HG02852 (cell line): ENCODE measurements around the gene OTUD4.
"Not testable (repeated sequence)": the region's sequence is repeated elsewhere in the genome, so short reads cannot be mapped to it uniquely, and the experiment has no call there.

Experiments
- ATAC-seq: cut with Tn5 transposase; IDR thresholded peaks from one replicate; pipeline ENCODE4 v1.9.1; 2021; ENCODE audit warnings: mild to moderate bottlenecking, moderate library complexity; ENCODE audit not compliant: unreplicated experiment

The OTUD4 gene

DNA sequence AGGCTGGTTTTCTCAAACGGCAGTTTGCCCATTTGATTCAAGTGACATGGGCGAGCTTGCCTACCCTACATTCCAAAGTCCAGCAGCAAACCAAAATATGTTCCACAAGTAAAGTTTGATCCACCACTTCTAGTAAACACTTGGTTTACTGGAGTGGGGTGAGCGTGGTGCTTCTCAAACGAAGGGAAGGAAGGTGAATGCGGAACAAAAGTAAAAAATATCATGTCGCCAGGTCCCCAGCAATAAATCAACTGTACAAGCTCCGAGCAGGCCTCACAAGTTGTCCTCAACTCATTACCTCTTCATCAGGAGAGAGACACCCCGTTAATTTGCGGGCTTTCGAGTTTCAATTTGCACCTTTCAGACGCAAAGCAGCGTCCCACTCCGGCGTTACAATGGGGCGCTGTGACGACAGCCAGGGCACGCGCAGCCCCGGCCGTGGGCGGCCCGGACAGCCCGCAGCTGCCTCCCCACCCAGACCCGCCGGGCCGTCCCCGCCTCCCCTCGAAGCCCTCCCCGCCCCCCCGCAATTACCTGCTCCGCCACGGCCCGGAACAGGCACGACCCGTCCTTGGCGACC lies 1.0 kb downstream of the OTUD4 start:
- ATAC-seq: peak; percentile 36

DNA sequence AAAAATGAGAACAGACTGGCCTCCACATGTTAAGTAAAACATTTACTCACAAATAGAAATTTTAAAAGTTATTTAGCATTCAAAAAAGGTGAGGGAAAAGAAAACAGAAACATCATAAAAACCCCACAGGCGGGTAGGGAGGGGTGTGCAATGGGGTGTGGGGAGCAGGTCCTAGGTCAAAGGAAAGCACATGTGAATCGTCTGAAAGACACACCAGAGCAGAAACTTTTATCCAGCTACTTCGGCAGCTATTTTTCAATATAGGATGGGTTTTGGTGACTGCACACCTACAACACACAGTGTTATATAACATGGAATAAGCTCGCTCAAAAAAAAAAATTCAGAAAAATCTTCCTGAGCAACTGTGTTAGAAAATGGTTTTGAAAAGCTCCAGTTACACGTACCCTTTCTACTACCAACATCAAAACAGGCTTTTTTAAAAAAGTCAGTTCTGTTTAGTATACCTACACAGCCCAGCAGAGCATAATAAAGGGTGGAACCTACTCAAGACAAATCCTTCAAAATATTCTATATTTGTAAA lies 1.6 kb downstream of the OTUD4 start:
- no peak for ATAC-seq

DNA sequence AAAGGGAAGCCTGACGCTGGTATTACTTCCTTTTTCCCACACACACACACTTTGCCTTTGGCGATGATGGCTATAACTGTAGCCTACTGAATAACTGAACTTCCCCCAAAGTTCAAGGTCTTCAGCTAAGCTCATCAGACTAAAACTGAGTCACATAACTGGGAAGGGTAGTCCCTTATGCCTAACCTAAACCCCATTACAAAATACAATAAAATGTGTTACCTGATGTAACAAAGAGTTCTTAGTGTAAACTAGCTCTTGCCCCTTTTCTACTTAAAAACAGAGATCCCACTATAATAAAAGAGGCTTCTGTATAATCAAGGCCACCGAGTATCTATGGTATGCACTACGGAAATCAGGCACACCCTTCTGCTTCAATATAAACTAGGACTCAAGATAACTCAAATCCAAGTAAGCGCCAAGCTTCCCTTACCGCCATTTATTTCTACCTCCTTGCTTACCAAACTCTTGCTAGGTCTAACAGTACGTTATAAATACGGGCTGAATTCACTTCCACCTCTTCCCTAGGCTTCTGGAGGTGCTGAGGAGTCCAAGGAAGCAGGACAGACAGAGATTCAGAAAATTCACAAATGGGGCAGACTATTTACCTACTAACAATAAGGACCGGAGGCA lies 2.4 kb downstream of the OTUD4 start:
- no peak for ATAC-seq

DNA sequence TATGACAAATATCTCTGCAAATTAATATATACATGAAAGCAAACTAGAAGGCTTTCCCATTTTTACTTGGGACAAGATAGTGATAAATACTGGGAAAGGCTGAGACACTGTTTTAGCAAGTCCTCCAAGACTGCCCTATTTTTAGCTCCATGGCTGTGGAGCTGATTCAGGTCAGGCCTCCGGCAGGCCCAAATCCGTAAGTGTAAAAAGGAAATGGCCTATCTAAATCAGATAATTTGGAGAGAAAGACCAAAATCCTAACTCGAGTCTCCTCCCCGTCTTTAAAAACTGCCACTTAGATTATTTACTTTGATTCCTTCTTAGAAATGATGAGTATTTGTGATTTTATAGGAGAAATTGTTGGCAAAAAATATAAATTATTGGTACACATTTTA lies 2.9 kb downstream of the OTUD4 start:
- ATAC-seq: no peak

DNA sequence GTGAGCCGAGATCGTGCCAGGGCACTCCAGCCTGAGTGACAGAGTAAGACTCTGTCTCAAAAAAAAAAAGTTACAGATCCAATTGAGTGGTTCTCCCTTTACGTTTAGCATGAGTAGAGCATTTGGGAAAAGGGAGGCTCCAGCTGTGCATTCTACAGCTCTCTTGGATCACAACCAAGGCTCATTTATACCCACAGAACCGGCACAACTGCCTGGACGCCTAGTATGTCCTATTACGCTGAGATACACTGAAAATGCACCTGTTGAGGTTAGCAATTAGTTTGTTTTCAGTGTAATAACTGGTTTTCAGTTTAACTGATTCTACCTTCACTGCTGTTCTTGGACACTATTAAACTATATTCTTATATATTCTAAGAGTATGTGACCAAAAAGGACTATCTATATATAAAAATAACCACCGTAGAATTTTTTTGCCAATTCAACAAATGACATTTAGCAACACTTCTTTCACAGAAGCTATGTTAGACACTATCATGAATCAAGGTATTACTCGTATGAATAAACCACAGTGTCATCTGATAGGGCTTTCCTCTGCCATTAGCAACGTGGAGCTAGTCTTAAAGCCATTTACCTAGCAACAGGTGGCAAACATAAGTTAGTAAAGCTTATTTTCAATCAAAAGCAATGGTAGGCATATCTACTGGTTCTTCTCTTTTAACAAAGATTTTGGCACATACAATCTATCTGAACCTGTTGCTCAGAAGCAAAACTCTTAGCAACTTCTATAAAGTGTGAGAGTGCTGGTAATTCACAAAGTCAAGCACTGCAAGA lies 3.6 kb downstream of the OTUD4 start:
- ATAC-seq: no peak

DNA sequence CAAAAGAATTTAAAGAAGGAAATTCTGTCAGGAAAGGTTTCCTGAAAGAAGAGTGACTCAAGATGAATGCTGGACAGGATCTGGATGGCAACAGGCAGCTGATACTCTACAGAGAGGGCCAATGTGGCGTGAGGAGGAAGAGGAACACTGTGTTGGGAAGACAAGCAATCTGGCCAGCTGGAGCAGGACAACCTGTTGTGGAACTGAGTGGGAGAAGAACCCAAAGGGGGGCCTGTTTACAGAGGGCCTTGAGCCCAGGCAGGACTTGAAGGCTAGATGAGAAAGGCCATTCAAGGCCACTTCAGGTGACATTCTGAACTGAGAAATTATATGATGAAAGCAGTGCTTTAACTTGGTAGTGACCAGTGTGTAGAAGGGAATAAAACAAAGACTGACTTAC lies 8.5 kb downstream of the OTUD4 start:
- no peak for ATAC-seq

DNA sequence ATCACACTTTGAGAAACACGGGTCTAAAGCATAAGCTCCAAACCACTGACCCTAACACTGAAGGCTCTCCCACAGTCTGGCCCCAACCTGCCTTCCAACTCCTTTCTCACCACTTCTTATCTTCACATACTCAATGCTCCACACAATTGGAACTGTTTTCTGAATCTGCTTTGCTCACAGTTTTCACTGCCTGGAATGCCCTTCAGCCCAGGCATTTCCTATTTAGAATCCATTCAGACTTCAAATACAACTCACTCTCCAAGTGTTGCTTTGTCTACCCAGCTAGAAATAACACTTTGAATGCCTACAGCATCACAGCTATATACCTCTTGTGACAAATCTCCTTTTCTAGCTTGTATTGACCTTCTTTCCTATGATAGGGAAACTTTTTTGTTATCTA lies 10.2 kb downstream of the OTUD4 start:
- no peak for ATAC-seq

DNA sequence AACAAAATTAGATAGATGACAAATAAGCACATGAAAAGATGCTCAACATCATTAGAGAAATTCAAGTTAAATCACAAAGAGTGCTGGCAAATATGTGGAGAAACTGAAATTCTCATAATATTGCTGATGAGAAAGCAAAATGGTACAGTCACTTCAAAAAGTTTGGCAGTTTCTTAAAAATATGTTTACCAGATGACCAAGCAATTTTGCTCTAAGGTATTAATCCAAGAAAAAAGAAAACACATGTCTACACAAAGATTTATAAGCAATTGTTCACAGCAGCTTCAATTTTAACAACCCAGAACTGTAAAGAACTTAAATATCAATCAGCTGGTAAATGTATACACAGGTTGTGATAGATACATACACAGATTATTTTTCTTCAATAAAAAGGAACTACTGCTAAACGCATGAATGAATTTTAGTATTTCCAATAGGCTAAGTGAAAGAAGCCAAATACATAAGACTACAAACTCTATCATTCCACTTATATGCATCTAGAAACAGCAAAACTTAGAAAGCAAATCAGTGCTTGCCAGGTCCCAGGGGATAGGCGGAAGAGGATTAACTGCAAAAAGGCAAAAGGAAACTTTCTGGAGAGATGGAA lies 11.7 kb downstream of the OTUD4 start:
- ATAC-seq: no peak

DNA sequence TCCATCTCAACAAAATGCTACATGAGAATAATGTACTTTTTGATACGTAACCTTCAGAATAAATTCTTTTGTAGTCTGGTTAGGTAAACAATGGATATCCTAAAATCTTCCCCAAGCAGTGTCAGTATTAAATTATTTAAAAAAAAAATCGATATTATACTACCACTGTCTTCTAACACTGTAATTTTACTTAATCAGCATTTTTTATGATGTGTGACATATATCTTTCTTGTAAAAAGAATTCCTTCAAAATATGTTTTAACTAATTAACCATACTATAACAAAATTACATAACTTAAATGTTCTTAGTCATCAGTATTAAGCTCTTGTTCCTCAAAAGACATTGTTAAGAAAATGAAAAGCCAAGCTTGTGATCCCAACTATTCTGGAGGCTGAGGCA lies 12.5 kb downstream of the OTUD4 start:
- ATAC-seq: no peak

DNA sequence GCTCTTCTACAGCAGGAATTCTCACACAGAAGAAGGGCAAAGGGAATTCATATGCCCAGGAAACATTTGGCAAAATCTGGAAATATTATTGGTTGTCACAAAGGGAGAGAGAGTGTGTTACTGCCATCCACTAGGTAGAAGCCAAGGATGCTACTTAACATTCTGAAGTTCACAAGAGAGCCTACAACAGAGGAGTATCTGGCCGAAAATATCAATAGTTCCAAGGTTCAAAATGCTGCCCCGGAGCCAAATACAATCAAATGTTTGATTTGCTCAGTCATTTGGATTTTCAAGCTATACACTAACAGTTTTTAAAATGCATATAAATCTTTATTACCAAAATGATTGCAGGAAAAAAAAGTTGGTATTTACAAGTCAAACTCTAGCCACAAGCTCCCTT lies 18.8 kb downstream of the OTUD4 start:
- ATAC-seq: no peak

DNA sequence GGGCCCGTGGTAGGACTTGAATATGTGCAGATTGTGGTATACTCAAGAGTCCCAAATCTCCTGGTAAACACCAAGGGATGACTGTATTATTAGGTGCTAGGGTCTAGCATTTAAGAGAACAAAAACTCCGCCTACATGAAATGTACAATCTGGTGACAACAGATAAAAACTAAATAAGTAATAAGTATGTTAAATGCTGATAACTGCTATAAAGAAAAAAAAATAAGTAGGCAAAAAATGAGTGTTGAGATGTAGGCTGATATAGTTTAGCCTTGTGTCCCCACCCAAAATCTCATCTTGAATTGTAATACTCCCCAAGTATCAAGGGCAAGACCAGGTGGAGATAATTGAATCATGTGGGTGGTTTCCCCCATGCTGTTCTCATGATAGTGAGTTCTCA lies 23.4 kb downstream of the OTUD4 start:
- ATAC-seq: no peak

DNA sequence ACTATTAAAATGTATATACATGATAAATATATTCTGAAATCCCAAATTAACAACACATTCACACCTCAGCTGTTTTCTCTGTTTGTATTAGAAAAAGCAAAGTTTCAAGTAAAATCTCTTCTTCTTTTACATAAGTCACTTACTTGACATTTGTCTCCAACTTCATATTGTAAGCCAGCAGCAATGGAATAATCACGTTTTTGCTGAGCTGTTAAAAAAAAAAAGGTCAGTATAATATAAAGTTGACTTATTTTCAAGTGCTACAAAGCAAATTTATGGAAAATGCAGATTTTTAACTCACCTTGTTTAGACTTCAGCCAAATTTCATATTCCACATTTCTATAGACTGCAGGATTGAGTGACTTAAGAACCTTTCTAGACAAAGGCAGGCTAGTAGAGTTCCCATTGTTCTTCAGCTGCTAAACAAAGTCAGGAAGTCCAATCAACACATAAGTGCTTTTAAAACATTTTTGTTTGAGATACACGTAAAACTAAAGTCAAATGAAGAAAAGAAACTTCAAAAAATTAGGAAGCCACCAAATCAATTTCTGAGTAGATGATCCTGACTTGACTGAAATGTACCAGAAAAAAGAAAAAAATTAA lies 25.0 kb downstream of the OTUD4 start:
- no peak for ATAC-seq

DNA sequence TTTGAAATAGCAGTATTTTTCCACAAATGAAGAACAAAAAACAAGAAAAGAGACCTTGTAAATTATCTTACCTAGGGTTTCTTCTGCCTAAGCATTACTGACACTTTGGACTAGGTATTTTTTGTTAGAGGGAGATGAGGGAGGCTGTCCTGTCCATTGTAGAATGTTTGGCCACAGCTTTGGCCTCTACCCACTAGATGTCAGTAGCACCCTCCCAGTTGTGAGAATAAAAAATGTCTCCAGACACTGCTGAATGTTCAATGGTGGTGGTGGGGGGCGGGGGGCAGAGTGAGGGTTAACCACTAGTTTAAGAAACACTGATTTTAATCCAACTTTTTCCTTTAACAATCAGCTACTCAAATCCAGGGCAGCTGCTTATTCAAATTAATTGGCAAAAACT lies 25.8 kb downstream of the OTUD4 start:
- ATAC-seq: peak; percentile 76

DNA sequence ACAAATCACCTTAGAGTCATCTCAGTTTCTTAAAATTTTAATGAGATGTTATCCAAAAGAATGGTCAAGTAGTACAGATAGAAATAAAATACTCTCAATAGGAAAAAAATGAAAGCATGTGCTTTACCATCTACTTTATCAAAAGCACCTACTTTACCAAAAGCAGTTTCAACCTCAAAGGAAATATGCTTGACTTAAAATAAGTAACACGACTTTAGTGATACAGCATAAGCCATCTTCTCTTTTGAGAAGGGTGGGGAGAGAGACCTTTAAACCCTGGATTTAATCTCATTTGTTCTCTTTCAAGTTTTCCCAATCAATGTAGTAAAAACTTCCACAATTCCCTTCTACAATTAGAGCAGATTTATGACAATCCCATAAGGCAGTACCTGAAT lies 26.5 kb downstream of the OTUD4 start:
- ATAC-seq: peak; percentile 68

DNA sequence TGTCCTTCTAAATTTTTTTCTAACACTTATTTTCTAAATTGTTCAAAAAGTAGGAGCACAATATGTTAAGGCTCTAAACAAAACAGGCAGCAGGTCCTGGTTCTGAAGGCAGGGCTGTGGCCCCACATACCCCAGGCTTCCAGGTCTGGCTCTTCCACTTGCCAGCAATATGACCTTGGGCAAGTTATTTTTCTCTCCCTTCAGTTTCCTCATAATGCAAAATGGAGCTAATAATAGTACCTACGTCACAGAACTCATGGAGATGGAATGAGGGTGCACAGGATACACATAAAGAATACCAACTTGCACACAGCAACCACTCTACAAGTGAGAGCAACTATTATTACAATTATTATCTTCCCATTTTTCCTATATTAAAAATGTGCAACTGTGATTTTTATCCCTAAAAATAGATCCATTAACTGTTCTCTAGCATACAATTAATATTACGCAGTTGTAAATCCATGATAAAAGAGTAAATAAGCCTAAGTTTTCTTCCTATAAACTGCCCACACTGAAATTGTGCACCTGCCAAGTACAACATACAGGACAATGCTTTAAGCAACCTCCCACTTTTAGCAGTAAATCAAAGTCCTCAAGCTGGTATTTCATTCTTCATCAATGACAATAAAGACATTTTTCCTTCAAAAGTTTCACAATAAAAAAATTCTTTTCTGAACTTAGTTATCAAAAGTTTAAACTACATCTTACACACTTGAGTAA lies 27.0 kb downstream of the OTUD4 start:
- ATAC-seq: no peak

DNA sequence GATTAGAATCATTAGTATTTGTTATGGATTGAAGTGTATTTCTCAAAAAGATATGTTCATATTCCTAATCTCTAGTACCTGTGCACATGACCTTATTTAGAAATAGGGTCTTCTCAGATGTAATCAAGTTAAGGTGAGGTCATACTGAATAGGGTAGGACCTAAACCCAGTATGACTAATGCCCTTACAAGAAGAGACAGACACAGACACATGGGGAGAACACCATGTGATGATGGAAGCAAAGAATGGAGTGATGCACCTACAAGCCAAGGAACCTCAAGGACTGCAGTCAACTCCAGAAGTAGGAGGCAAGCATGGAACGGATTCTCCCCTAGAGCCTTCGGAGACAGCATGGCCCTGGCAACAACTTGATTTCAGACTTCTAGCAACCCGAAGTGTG lies 31.4 kb downstream of the OTUD4 start:
- no peak for ATAC-seq

DNA sequence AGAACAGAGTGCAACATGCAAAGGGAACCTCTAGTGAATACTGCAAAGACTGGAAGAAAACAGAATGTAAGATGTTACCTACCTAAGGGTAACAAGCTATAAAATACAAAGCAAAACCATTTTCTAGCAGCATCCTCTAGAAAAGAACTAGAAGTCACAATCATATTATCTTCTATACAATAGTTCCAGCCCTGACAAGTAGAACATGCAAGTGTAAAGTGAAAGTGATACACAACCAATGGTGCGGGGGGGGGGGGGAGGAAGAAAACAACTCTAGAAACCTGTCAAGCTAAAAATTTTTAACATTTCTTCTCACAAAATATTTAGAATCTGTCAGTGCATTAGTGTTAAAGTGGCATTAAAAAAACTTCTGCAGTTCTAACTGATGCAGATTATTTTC lies 44.2 kb downstream of the OTUD4 start:
- ATAC-seq: not testable (repeated sequence)

DNA sequence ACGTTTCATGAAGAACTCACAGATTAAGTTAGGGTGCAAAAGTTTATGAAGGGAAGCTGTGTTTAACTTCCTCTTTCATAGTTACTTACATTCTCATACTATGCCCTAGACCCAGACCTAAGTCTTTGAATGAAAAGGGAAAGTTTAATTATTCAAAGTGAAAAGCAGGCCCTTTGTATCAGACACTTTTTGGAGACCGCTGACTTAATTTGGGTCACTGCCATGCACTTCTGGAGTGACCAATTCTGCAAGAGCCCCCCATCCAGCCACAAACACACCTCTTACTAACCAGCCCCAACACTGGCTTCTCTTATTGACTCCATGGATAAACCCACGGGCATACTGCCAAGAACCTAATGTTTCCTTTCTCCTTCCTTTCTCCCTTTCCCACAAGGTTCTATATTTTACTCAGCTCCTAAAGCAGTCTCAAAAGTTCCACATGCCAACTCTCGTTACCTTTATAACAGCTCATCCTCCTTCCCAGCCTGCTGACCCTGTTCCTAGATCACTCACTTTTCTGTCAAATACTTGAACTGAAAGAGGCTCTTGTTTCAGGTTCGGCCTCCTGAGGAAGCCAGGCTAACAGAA lies 47.8 kb downstream of the OTUD4 start:
- peak; percentile 82 for ATAC-seq

DNA sequence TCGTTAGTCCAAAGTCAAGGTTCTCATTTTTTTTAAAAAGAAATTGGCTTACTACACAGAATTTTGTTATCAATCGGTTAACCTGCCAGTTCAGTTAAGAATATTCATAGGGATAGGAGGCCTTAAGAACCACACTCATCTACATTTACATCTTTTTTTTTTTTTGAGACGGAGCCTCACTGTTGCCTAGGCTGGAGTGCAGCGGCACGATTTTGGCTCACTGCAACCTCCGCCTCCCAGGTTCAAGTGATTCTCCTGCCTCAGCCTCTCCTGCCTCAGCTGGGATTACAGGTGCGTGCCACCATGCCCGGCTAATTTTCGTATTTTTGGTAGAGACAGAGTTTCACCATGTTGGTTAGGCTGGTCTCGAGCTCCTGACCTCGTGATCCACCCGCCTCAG lies 48.5 kb downstream of the OTUD4 start:
- no peak for ATAC-seq

DNA sequence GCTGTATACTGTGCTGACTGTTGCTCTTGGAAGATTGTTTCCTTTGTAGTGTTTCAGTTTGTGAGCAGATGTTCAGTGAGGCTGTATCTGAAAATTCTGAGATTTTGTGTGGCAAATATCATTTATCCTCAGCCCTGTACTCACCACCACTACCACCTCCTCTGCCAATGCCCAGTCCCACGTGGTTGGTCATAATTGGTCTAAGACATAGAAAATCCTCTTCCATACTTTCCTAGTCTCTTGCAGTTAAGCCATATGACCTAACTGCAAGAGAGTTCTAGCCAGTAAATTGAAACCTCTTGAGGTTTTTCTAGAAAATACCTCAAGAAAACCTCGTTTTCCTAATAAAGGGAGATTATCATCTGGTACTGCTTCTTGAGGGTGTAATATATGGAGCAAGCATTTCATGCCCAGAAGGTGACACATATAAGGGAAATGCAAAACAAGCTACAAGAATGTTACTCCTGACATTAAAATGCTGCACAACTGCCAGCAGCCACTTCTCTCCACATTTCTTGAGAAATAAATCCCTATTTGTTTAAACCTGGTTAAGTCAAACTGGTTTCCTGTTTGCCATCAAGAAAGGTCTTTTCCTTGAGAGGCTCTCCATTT lies 49.5 kb downstream of the OTUD4 start:
- ATAC-seq: no peak
